GM18858 (cell line): ENCODE data around the gene INHBB.
"Not testable (repeated sequence)": the region's sequence is repeated elsewhere in the genome, so short reads cannot be mapped to it uniquely, and the experiment has no call there.

Experiments used
- ATAC-seq: cut with Tn5 transposase; IDR thresholded peaks from one replicate; pipeline ENCODE4 v1.9.1; 2021; ENCODE audit not compliant: unreplicated experiment

The INHBB gene

GRCh38 chr2:120315367-120316033 lies 30.4 kb upstream of the INHBB start:
- no peak for ATAC-seq

DNA sequence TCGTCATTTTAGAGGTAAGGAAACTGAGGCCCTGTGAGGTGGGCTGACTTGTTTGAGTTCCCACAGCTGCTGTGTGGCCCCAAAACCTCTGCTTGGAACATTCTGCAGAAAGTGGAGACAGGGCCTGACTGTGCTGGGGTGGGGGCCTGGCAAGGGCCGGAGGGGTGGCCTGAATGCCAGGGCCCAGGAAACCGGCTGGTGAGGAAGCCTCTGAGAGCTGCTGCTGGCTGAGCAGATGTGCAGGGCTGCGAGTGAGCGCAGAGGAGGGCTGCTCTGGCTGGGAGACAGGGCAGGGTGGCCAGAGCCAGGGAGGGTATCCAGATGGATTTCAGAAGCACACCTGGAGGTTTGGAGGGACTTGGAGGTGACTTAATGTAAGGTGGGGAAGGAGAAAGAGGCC lies 29.9 kb upstream of the INHBB start:
- ATAC-seq, result no peak

DNA sequence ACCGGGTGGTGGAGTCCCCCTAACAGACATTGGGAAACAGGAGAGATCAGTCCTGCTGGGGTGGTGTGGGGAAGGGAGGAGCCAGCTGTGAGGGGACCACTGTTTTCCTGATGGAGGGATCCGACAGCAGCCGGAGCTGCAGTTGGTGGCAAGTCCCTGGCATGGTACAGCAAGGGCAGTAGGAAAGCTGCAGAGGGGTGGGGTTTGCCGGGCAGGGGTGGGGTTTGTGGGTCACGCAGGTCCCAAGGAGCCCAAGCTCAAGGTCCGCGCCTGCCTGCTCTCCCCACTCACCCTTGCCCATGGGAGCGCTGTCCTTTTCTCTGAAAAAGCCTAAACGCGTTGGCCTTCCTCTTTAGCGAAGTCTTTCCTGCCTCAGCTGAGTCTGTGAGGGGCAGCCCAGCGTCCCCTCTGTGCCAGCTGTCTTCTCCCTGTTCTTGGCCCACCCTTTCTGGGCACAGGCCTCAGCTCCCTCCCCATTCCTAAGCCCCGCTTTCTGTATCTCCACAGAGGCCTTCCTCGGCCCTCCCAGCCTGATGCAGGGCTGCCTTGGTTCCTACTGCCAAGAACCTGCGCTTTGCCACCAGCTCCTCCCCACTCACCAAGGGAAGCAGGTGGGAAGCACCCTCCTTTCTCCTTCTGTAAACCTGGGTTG lies 29.3 kb upstream of the INHBB start:
- ATAC-seq, result no peak

GRCh38 chr2:120317180-120317533 lies 28.8 kb upstream of the INHBB start:
- ATAC-seq, result no peak

- no peak for ATAC-seq
These were observed 28.0 kb upstream of the INHBB start for GRCh38 chr2:120317916-120318315.

GRCh38 chr2:120318626-120319025 lies 27.3 kb upstream of the INHBB start:
- no peak for ATAC-seq

DNA sequence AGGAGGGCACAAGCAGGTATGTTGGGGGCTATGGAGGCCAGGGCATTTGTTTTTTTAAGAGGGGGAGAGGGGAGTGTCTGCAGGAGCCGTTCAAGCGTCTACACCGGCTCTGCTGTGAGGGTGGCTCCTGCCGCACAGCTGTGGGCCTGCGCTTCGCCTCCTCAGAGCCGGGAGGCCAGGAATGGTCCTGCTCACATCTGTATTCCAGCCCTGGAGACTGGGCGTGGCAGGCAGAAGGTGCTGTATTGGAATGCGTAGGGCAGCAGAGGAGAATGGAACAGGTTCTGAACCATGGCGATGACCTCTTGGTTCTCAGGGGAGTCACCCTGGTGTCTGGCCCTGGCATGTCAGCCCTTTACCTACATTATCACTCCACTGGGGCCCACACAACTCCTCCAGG lies 26.8 kb upstream of the INHBB start:
- ATAC-seq, result no peak

- no peak for ATAC-seq
These were observed 26.1 kb upstream of the INHBB start for GRCh38 chr2:120319686-120320317.

DNA sequence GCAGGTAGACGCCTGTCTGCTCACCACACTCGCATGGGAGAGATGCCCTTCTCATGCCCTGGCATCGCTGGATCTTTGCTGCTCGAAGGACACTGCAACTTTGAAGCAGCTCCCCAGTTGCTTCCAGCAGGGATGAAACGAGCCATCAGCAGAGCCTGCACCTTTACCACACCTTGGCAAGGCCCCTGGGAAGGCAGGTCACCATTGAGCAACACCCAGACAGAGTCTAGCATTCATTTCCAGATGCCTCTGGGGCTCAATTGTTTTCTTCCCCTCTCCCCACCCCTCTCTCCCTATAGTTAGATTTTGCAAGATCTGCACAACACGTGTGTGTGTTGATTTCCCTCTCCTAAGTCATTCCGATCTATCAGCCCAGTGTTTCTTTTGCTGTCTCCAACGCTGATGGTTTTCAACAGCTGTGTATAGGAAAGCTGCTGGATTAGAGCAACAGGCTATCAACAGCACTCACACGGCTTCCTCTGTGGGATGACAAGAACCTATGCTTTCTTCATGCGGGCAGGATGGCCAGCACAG lies 25.6 kb upstream of the INHBB start:
- ATAC-seq, result no peak

- not testable (repeated sequence) for ATAC-seq
These were observed 24.9 kb upstream of the INHBB start for GRCh38 chr2:120320887-120321556.

DNA sequence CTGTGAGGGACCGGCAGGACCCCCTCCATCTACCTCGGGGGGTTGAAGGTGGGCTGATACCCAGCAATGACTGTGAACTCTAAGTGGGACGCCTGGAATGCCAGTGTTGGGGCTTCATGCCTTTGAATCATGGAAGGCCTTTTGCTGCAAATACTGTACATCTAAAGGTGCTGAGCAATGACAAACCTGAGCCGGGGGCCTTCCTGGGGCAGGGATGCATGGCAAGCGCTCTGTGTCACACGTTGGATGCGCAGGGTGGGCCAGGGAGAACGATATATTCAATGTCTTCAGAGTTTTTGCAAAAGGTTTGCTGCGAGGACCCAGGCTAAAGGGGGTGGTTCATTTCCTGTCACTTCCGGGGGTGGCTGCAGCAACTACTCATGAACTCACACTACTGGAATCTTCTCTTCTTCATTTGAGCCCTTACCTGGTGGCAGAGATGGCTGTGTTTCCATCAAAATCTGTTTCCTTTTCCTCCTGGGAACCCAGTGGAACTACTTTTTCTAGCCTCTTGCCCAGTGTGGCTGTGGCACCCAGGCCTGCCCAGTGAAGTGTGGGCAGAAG lies 24.1 kb upstream of the INHBB start:
- no peak for ATAC-seq

DNA sequence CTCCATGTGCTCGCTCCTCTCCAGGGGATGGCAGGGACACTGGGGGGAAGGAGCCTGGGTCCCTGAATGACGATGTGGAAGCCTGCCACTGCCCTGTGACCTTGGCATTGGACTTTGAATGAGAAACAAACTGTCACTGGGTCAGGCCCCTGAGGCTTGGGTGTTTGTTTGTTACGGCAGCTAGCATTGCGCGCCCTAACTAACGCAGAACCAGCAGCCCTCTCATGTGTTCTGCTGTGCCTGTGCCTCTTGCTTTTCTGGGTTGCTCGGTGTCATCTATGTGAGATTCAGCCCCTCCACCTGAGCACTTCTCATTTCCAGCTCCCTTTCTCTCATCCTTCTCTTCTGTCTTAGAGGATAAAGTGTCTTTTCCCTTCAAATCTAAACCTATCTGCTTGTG lies 23.6 kb upstream of the INHBB start:
- no peak for ATAC-seq

DNA sequence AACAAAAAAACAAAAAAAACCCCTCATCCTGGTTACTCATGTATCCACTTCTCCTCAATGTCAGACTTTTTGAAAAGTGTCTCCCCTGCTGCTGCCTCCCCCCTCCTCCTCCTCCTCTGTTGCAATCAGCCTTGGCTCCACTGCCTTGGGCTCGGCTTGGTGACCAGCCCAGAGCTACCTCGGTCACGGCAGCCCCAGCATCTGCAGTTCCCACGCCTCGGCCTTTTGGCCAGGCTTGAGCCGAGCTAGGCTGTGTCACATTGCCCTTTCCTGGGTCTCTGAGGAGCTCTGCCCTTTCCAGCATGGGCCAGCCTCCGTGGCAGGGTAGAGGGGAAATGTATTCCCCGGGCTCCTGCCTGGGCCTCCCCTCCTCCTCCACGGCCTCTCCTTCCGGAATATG lies 22.7 kb upstream of the INHBB start:
- no peak for ATAC-seq

- no peak for ATAC-seq
These were observed 22.0 kb upstream of the INHBB start for GRCh38 chr2:120323807-120324399.

- ATAC-seq, result no peak
These were observed 21.0 kb upstream of the INHBB start for GRCh38 chr2:120324933-120325332.

- no peak for ATAC-seq
These were observed 19.9 kb upstream of the INHBB start for GRCh38 chr2:120326066-120326465.

GRCh38 chr2:120330946-120331822 lies 14.8 kb upstream of the INHBB start:
- ATAC-seq, result no peak

- no peak for ATAC-seq
These were observed 14.0 kb upstream of the INHBB start for GRCh38 chr2:120331903-120332302.

GRCh38 chr2:120332384-120332783 lies 13.6 kb upstream of the INHBB start:
- ATAC-seq, result no peak

GRCh38 chr2:120334068-120334467 lies 11.9 kb upstream of the INHBB start:
- ATAC-seq, result no peak
